Panc1 (cell line): ENCODE data around the gene SLC16A5.

Experiments used
- POLR2AphosphoS5 ChIP-seq: IDR thresholded peaks from 2 replicates; pipeline ENCODE4 v1.6.1; 2012; ENCODE audit warnings: mild to moderate bottlenecking, low read depth, low read length, moderate library complexity
- TF ChIP-seq, protein P1 (sequence below): fragments of 450-650 bp; IDR thresholded peaks from 2 replicates; pipeline ENCODE4 v1.5.1; 2017; ENCODE audit warnings: mild to moderate bottlenecking

DNA sequence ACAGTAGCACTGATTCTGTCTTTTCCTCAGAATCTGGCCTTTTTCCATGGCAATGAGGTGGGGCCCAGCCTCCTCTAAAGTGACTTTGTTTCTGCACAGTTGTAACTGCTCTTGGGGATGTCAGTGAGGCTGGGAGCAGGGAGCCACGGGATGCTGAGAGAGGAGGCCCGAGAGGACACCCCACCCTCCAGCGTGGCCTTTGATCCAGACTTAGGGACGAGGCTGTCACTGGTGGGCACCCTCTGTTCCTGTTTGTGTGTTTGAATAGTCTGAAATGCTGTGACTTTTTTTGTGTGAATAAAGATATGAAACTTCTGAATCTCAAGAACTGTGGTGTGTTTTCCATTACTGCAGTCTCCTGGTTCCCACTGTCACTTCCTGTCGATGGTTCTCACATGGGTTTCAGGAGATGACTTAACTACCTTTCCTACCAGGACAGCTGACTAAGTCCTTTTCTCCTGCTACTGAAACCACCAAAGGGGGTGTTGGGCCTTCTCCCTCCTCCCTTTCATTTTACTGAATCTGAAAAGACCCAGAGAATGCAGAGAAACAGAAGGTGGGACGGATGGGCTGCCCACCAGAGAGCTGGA lies 22.1 kb upstream of the SLC16A5 start:
- TF ChIP-seq, protein P1, sequence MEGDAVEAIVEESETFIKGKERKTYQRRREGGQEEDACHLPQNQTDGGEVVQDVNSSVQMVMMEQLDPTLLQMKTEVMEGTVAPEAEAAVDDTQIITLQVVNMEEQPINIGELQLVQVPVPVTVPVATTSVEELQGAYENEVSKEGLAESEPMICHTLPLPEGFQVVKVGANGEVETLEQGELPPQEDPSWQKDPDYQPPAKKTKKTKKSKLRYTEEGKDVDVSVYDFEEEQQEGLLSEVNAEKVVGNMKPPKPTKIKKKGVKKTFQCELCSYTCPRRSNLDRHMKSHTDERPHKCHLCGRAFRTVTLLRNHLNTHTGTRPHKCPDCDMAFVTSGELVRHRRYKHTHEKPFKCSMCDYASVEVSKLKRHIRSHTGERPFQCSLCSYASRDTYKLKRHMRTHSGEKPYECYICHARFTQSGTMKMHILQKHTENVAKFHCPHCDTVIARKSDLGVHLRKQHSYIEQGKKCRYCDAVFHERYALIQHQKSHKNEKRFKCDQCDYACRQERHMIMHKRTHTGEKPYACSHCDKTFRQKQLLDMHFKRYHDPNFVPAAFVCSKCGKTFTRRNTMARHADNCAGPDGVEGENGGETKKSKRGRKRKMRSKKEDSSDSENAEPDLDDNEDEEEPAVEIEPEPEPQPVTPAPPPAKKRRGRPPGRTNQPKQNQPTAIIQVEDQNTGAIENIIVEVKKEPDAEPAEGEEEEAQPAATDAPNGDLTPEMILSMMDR = no peak
- TF ChIP-seq POLR2AphosphoS5 = no peak
